Fibroblast of upper back skin (primary cell): ENCODE results near the gene MTCH2.

ENCODE experiments used
- DNase-seq: peaks from one replicate; pipeline ENCODE4 v3.0.0-alpha.2; 2013

The MTCH2 gene

GRCh38 chr11:47631473-47631872, 10.9 kb downstream of the MTCH2 start:
- no peak for DNase-seq

- DNase-seq: no peak
Observed at GRCh38 chr11:47628026-47628425, 14.3 kb downstream of the MTCH2 start.

GRCh38 chr11:47626234-47626633, 16.1 kb downstream of the MTCH2 start:
- no peak for DNase-seq

- no peak for DNase-seq
Observed at GRCh38 chr11:47620836-47621378, 21.5 kb downstream of the MTCH2 start.

GRCh38 chr11:47617417-47617809, 24.9 kb downstream of the MTCH2 start:
- DNase-seq: peak; percentile 36

- peak; percentile 74 for DNase-seq
Observed at GRCh38 chr11:47616726-47617416, 25.5 kb downstream of the MTCH2 start.

- no peak for DNase-seq
Observed at GRCh38 chr11:47615249-47615648, 27.1 kb downstream of the MTCH2 start.

- no peak for DNase-seq
Observed at GRCh38 chr11:47611348-47611794, 31.0 kb downstream of the MTCH2 start.

GRCh38 chr11:47609675-47610074, 32.7 kb downstream of the MTCH2 start:
- no peak for DNase-seq

- DNase-seq: peak; percentile 91
Observed at GRCh38 chr11:47607380-47607779, 35.0 kb downstream of the MTCH2 start.

- peak; percentile 33 for DNase-seq
Observed at GRCh38 chr11:47606731-47607130, 35.6 kb downstream of the MTCH2 start.

GRCh38 chr11:47605921-47606320, 36.4 kb downstream of the MTCH2 start:
- no peak for DNase-seq

GRCh38 chr11:47603295-47603694, 39.1 kb downstream of the MTCH2 start:
- DNase-seq: no peak

- DNase-seq: no peak
Observed at GRCh38 chr11:47599902-47600301, 42.5 kb downstream of the MTCH2 start.

- DNase-seq: no peak
Observed at GRCh38 chr11:47595967-47596366, 46.4 kb downstream of the MTCH2 start.

GRCh38 chr11:47595029-47595428, 47.3 kb downstream of the MTCH2 start:
- no peak for DNase-seq

- DNase-seq: no peak
Observed at GRCh38 chr11:47593934-47594855, 48.2 kb downstream of the MTCH2 start, which contains the start of gene C1QTNF4. Gene C1QTNF4 (minus strand): TSS chr11:47594411. CDS start chr11:47590810, 3,601 bp downstream.

- no peak for DNase-seq
Observed at GRCh38 chr11:47593492-47593933, 48.8 kb downstream of the MTCH2 start.

- DNase-seq: no peak
Observed at GRCh38 chr11:47592970-47593369, 49.4 kb downstream of the MTCH2 start.

- DNase-seq: no peak
Observed at GRCh38 chr11:47592251-47592650, 50.1 kb downstream of the MTCH2 start.

GRCh38 chr11:47591764-47592163, 50.6 kb downstream of the MTCH2 start:
- DNase-seq: no peak

- DNase-seq: no peak
Observed at GRCh38 chr11:47589977-47590861, 52.1 kb downstream of the MTCH2 start.

- no peak for DNase-seq
Observed at GRCh38 chr11:47589584-47589976, 52.8 kb downstream of the MTCH2 start.
